ENCODE results near the gene TDRD12.

Gene TDRD12

GRCh38 chr19:32720216-32720935 lies 809 bp downstream of the TDRD12 start:
- Histone ChIP-seq H3K4me2 (ENCODE audit: low read length) (no peak overlapping the region), H3K79me2 (ENCODE audit: low read length) (no peaks in the 10 kb centered on the region)

GRCh38 chr19:32720936-32721250 lies 1.3 kb downstream of the TDRD12 start:
- peaks cover 10% of the 10 kb centered on the region for H3K36me3 ChIP-seq (replicated peaks; ENCODE audit: low read depth, low read length)
- H3K4me3 ChIP-seq (ENCODE audit: low read length) = no peak overlapping the region
- no peaks in the 10 kb centered on the region for H3K27me3 ChIP-seq (ENCODE audit: low read depth, low read length)
- H3K79me2 ChIP-seq (ENCODE audit: low read length) = no peaks in the 10 kb centered on the region
- TF ChIP-seq CTCF (IDR thresholded peaks at IDR 0.05; ENCODE audit: low read depth, low read length) = no peak
- TF ChIP-seq EZH2phosphoT487 (IDR thresholded peaks at IDR 0.05; ENCODE audit: low read depth) = no peak
- no peak overlapping the region for H3K27ac ChIP-seq (ENCODE audit: low read length)
- H3K4me1 ChIP-seq (ENCODE audit: low read length) = no peaks in the 10 kb centered on the region
- no peaks in the 10 kb centered on the region for H4K20me1 ChIP-seq (ENCODE audit: insufficient read depth, low read length)
- no peak overlapping the region for H3K9ac ChIP-seq (ENCODE audit: low read length)
- no peaks in the 10 kb centered on the region for H3K9me3 ChIP-seq (ENCODE audit: insufficient read depth, low read length)
- H2AFZ ChIP-seq (ENCODE audit: low read depth, low read length) = no peak overlapping the region
- H3K4me2 ChIP-seq (ENCODE audit: low read length) = no peak overlapping the region

More at GRCh38 chr19:32720216-32720935, 809 bp downstream of the TDRD12 start:
- Histone ChIP-seq H4K20me1 (ENCODE audit: insufficient read depth, low read length) (no peaks in the 10 kb centered on the region), H3K36me3 (replicated peaks; ENCODE audit: low read depth, low read length) (peaks cover 10% of the 10 kb centered on the region), H3K9ac (ENCODE audit: low read length) (no peak overlapping the region), H3K4me1 (ENCODE audit: low read length) (no peaks in the 10 kb centered on the region), H3K9me3 (ENCODE audit: insufficient read depth, low read length) (no peaks in the 10 kb centered on the region), H2AFZ (ENCODE audit: low read depth, low read length) (no peak overlapping the region), H3K27ac (ENCODE audit: low read length) (no peak overlapping the region), H3K27me3 (ENCODE audit: low read depth, low read length) (no peaks in the 10 kb centered on the region), H3K4me3 (ENCODE audit: low read length) (no peak overlapping the region)
- TF ChIP-seq CTCF (IDR thresholded peaks at IDR 0.05; ENCODE audit: low read depth, low read length) (no peak), EZH2phosphoT487 (IDR thresholded peaks at IDR 0.05; ENCODE audit: low read depth) (no peak)

- TF ChIP-seq EZH2phosphoT487 (IDR thresholded peaks at IDR 0.05; ENCODE audit: low read depth) = no peak
- TF ChIP-seq CTCF (IDR thresholded peaks at IDR 0.05; ENCODE audit: low read depth, low read length) = no peak
- Histone ChIP-seq H3K9ac (ENCODE audit: low read length) (no peak overlapping the region), H3K4me1 (ENCODE audit: low read length) (no peaks in the 10 kb centered on the region), H3K4me2 (ENCODE audit: low read length) (no peak overlapping the region), H3K27me3 (ENCODE audit: low read depth, low read length) (no peaks in the 10 kb centered on the region), H3K79me2 (ENCODE audit: low read length) (no peaks in the 10 kb centered on the region), H3K4me3 (ENCODE audit: low read length) (no peak overlapping the region), H2AFZ (ENCODE audit: low read depth, low read length) (no peak overlapping the region), H3K9me3 (ENCODE audit: insufficient read depth, low read length) (no peaks in the 10 kb centered on the region), H3K27ac (ENCODE audit: low read length) (no peak overlapping the region), H3K36me3 (replicated peaks; ENCODE audit: low read depth, low read length) (no peaks in the 10 kb centered on the region), H4K20me1 (ENCODE audit: insufficient read depth, low read length) (no peaks in the 10 kb centered on the region)
Measured at GRCh38 chr19:32735936-32736335, 16.4 kb downstream of the TDRD12 start.

GRCh38 chr19:32743021-32743420 lies 23.5 kb downstream of the TDRD12 start:
- Histone ChIP-seq H3K4me3 (ENCODE audit: low read length) (no peak overlapping the region), H3K4me2 (ENCODE audit: low read length) (no peak overlapping the region), H3K4me1 (ENCODE audit: low read length) (no peaks in the 10 kb centered on the region), H4K20me1 (ENCODE audit: insufficient read depth, low read length) (no peaks in the 10 kb centered on the region), H3K27ac (ENCODE audit: low read length) (no peak overlapping the region), H3K79me2 (ENCODE audit: low read length) (no peaks in the 10 kb centered on the region), H2AFZ (ENCODE audit: low read depth, low read length) (no peak overlapping the region), H3K9ac (ENCODE audit: low read length) (no peak overlapping the region), H3K36me3 (replicated peaks; ENCODE audit: low read depth, low read length) (no peaks in the 10 kb centered on the region), H3K9me3 (ENCODE audit: insufficient read depth, low read length) (no peaks in the 10 kb centered on the region), H3K27me3 (ENCODE audit: low read depth, low read length) (0 out of 2 replicates have a peak, but pooled peaks cover 5% of the 10 kb centered on the region)
- TF ChIP-seq CTCF (IDR thresholded peaks at IDR 0.05; ENCODE audit: low read depth, low read length) (no peak), EZH2phosphoT487 (IDR thresholded peaks at IDR 0.05; ENCODE audit: low read depth) (no peak)
